AG04449 (cell line): Measurements from ENCODE around the gene MAST1.

Experiments
- CTCF ChIA-PET: fragments of 350-600 bp; formaldehyde crosslinking; extraction: SDS; loops from one replicate; lab custom pipeline; 2021; ENCODE audit warnings: antibody characterized with exemption; lab: Yijun Ruan, JAX
- POLR2A ChIA-PET: fragments of 400-600, 350-600 bp; formaldehyde crosslinking; extraction: SDS; loops from one replicate; lab custom pipeline; 2020; ENCODE audit warnings: antibody characterized with exemption, inconsistent platforms; lab: Yijun Ruan, JAX
- DNase-seq: peaks from one replicate; pipeline ENCODE4 v3.0.0-alpha.2; 2010; ENCODE audit warnings: low read depth, low spot score
- H3K4me3 ChIP-seq: 2 replicates; pipeline ENCODE4 v1.5.1; 2011; ENCODE audit warnings: low read depth, mild to moderate bottlenecking, control low read depth, low read length
- TF ChIP-seq, protein P1 (sequence below): IDR thresholded peaks from one replicate; pipeline ENCODE4 v1.5.1; 2011; ENCODE audit warnings: mild to moderate bottlenecking, moderate library complexity, low read length, control low read depth, inconsistent platforms; ENCODE audit not compliant: insufficient read depth; ENCODE audit errors: missing control alignments

Gene MAST1

DNA sequence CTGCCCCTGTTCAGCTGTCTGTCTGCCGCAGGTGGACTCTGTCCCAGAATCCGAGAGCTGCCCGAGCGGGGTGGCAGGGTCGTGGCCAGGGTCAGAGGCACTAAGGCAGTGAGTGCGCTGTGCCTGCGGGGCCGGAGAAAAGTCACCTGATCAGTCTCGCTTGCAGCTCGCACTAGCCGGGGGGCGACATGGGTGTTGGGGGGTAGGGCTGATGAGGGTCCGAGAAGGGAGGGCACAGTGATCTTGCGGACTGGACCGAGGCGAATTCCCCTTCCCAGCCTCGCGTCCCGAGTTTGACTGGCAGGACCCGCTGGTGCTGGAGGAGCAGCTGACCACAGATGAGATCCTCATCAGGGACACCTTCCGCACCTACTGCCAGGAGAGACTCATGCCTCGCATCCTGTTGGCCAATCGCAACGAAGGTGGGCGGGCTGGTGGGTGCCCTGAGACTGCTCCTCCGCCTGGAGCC, 53.3 kb downstream of the MAST1 start:
- ChIA-PET POLR2A (interaction anchor here (1.8 kb wide), 1 partner anchor 11 kb away, joined by 9 read pairs; the partner anchor contains the start of gene DNASE2), CTCF (interaction anchor here (1.5 to 2.9 kb wide), 4 partner anchors 9 to 74 kb away, joined by 4 to 17 read pairs (median 8); partner anchors contain the start of gene DNASE2)
- TF ChIP-seq, protein P1, sequence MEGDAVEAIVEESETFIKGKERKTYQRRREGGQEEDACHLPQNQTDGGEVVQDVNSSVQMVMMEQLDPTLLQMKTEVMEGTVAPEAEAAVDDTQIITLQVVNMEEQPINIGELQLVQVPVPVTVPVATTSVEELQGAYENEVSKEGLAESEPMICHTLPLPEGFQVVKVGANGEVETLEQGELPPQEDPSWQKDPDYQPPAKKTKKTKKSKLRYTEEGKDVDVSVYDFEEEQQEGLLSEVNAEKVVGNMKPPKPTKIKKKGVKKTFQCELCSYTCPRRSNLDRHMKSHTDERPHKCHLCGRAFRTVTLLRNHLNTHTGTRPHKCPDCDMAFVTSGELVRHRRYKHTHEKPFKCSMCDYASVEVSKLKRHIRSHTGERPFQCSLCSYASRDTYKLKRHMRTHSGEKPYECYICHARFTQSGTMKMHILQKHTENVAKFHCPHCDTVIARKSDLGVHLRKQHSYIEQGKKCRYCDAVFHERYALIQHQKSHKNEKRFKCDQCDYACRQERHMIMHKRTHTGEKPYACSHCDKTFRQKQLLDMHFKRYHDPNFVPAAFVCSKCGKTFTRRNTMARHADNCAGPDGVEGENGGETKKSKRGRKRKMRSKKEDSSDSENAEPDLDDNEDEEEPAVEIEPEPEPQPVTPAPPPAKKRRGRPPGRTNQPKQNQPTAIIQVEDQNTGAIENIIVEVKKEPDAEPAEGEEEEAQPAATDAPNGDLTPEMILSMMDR: no peak
- DNase-seq: no peak
- peak overlapping the region; percentile 94 for H3K4me3 ChIP-seq

DNA sequence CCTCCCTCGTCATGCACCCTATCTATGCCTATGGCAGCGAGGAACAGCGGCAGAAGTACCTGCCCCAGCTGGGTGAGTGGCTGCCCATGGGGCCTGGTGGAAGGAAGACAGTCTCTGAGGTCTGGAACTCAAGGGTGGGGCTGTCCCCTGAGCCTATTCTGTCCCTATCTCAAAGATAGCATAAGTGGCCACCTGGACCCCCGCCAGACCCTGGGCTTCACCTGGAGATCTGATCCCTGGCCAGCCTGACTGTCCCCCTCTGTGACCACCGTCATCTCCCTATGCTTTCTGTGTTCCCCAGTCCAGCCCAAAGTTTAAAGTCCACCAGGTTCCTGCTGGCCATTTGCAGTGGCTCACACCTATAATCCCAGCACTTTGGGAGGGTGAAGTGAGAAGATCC, 55.3 kb downstream of the MAST1 start:
- no peak for DNase-seq
- H3K4me3 ChIP-seq: no peak overlapping the region
- ChIA-PET CTCF (interaction anchor here (0.8 kb wide), 1 partner anchor 46 kb away, joined by 3 read pairs; no protein-coding TSS in a partner anchor), POLR2A (no interaction called here)
- TF ChIP-seq, protein P1: no peak

DNA sequence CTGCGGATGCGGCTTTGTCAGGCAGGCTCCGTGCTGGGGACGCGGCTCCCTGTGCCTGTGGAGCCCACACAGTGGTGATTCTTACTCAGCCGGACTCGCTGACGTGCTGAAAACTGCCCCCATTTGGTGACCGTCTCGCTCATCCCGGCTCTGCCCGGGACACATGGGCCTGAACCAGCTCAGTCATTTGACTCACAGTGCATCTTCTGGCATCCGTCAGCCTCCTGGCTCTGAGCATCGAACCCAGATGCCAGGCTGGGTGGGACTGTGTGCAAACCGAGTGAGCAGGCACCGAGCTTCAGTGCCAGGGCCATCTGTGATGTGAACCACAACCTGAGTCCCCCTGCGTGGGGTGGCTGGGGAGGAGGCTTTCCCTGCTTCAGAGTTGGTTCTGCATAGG, 58.1 kb downstream of the MAST1 start:
- no peak overlapping the region for H3K4me3 ChIP-seq
- POLR2A ChIA-PET: interaction anchor here (0.6 kb wide), 1 partner anchor 21 kb away, joined by 5 read pairs; no protein-coding TSS in a partner anchor
- no peak for DNase-seq
- TF ChIP-seq, protein P1: no peak
- CTCF ChIA-PET: interaction anchor here (0.8 to 0.9 kb wide), 2 partner anchors 16 to 49 kb away, joined by 3 to 4 read pairs; no protein-coding TSS in a partner anchor

DNA sequence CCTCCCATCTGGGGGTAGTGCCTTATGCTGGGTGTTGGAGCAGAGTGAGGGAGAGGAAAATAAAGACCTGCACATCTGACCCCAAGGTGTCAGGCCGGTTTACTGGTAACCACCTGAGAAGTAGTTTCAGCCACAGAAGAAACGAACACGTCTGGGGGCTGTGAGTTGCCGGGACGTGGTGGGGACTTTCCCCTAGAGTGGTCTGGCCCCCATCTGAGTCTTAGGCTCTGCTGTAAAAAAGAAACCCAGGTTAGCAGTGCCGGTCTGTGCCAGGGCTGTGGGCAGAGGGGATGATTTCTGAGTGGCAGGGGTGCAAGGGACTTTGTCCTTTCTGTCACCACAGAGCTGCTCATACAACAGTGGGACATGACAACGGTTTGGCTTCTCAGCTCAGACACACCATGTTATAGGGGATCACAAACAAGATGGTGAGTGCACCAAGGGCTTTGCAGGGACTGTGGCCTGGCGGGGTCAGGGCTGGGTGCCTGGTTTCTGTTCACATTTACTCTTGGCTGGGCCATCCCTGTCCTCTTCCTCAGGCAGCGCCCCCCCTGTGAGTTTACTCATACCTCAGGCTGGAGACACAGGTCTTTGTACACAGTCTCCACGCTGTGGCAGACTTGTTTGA, 61.7 kb downstream of the MAST1 start:
- ChIA-PET CTCF (interaction anchor here (1.2 to 1.3 kb wide), 2 partner anchors 12 to 18 kb away, joined by 3 to 5 read pairs; no protein-coding TSS in a partner anchor), POLR2A (no interaction called here)
- DNase-seq: no peak
- no peak overlapping the region for H3K4me3 ChIP-seq
- TF ChIP-seq, protein P1: no peak

DNA sequence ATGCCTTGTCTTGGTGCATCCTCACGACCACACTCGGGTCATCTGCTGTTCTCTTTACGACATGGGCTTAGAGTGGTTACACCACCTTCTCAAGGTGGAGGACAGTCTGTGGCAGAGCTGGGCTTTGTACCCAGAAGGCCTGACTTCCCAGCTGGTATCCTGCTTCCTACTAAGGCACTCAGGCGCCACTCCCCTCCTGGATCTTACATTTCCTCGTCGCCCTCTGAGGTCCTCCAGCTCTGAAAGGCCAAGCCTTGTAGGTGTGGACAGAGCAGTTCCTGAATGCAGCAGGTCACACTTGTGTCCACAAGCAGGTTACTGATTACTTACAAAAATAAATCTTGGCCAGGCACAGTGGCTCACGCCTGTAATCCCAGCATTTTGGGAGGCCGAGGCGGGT, 68.9 kb downstream of the MAST1 start:
- no peak overlapping the region for H3K4me3 ChIP-seq
- TF ChIP-seq, protein P1: no peak
- ChIA-PET CTCF (no interaction called here), POLR2A (interaction anchor here (1.0 kb wide), 1 partner anchor 12 kb away, joined by 3 read pairs; the partner anchor contains the start of gene SYCE2)
- DNase-seq: no peak

DNA sequence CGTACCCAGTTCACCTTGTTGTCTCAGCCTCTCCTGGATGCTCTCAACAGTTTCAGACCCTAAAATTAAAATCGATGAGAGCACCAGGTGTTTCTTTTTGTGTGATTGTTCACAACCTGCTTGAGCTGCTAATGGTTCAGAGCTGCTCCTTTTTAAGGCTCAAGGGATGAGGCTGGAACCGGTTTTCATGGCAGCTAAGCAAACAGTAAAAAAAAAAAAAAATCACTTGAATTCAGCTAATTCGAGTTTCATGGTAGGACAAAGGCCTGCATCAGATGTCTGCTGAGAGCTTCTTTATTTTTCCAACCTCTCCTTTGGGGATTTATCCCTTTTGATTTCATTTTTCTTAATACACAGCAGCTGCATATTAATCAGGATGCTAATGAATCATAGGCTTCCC, 74.3 kb downstream of the MAST1 start:
- POLR2A ChIA-PET: no interaction called here
- DNase-seq: no peak
- CTCF ChIA-PET: interaction anchor here (0.9 to 1.3 kb wide), 3 partner anchors 13 to 22 kb away, joined by 3 to 5 read pairs (median 3); no protein-coding TSS in a partner anchor
- TF ChIP-seq, protein P1: no peak
- H3K4me3 ChIP-seq: no peak overlapping the region
